CD4-positive, alpha-beta T cell treated with Interleukin-1 beta for 1 hour (primary cell): Measurements from ENCODE around the gene ZNF268.

Experiments
- DNase-seq, 2 donors: peaks; one replicate each; pipeline ENCODE4 v3.0.0-alpha.2; 2020 to 2022

Gene ZNF268

DNA sequence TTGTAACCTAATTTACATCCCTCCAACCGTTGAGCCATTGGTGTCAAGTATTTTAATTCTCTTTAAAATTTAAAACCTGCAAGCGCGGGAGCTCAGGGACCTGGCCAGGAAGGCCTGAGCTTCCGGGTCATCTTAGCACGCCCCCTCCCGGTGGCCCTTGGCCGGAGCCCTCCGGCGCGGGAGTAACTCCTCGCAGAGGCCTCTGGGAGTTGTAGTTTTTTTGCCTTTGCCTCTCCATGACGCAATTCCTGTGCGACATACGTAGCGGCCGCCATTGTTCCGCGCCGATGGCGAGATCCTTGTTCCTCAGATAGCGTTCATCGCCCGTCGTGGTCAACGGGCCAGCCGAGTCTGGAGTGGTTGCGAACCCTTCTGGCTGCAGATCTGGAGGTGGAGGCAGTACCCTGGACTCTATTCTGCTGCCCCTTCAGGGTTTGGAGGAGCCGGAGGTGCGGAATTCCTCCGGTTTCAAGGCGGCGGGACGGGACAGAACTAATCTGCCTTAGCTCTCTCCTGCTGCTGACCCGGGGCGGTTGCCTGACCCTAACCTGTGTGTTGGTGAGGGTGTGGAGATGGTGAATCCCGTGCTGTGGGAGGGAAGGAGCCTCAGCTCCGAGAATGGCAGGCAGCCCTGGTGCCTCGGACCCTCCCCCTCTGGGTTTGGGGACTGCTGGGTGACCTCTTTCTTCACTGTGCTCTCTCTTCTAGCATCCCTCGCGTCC, at the start of gene ZNF268:
ZNF268 (plus strand) TSS at position 258 of the 722 bp plus-strand sequence. CDS start 503 bp downstream, outside the sequence.
- DNase-seq: peak; percentile 91 to 93

DNA sequence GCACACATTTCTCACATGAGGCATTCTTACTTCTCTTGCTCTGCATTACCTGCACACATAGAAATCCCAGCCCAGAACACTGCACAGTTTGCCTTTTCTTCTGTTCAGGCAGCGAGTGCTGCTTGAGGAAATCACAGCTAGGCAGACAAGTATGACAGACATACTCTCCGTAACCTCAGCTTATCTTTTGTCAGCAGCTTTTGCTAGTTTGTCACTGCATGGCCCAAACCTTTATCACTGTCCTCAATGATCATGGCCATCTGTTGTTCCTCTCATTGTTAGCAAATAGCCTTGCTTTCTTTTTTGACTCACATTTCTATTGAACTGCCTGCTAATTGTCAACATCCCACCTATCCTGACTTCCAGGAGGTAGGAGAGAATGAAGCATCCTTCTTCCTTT, 45.5 kb upstream of the ZNF268 start:
- DNase-seq: no peak

DNA sequence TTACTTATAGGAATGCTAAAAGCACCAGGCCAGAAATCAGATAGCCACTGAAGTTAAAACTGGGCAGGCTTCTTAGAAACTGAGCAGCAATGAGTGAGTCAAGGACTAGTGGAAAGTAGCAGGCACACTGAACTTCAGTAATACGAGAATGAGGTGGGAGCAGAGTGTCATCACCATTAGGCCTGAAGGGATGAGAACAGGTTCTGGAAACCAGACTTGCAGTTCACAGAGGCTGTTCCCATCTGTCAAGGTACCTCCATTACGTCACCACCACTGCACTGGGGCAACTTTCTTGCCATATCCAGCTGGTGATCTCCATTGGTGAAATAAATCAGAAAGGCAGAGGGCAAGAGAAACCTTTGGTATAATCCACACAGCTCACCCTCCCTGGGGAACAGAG, 35.3 kb upstream of the ZNF268 start:
- no peak for DNase-seq

DNA sequence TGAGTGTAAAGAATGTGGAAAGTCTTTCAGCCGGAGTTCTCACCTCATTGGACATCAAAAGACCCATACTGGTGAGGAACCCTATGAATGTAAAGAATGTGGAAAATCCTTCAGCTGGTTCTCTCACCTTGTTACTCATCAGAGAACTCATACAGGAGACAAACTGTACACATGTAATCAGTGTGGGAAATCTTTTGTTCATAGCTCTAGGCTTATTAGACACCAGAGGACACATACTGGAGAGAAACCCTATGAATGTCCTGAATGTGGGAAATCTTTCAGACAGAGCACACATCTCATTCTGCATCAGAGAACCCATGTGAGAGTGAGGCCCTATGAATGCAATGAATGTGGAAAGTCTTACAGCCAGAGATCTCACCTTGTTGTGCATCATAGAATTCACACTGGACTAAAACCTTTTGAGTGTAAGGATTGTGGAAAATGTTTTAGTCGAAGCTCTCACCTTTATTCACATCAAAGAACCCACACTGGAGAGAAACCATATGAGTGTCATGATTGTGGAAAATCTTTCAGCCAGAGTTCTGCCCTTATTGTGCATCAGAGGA, 25.1 kb upstream of the ZNF268 start:
- DNase-seq: no peak

DNA sequence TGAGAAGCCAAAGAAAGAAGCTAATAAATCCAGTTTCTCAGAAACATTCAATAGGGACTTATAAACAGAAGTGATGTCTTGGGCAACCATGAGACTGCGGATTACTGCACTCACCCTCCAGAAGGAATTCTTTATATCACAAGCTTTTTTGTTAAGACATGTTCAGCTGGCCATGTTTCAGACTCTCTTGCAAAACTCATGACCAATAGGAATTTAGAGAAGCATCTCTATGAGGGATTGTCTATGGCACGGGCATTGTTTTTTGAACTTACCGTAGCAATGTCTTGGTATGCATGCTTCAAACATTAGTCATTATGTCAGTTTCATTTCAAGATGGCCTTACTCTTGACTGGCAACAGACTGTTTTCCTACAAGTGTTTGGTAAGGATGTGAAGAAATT, 15.5 kb upstream of the ZNF268 start:
- no peak for DNase-seq

DNA sequence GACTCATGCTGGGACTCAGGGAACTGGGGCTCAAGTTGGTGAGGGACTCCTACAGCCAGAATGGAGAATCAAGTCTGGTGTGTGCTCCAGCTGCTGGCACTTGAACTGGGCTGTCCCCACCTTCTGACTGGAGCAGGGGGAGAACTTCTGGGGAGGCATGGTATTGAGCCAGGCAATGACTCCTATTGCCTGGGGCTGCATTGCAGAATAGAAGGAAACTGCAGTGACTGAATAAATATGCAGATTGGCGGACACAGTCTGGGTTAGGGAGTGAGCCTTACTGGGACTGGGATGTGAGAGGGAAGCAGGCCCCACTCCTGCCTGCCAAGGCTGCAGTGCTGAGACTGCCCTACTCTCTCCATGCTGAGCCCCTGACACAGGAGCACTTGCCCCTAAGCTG, 8.8 kb upstream of the ZNF268 start:
- no peak for DNase-seq

DNA sequence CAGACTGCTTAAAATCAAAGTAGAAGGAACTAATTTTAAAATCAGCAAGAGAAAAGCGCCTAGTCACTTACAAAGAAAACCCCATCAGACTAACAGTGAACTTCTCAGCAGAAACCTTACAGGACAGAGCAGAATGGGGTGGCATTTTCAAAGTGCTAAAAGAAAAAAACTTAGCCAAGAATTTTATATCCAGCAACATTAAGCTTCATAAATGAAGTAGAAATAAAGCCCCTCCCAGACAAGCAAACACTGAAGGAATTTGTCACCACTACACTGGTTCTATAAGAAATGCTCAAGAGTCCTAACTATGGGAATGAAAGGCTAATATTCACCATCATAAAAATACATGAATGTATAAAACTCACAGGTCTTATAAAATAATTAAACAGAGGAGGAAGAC, 6.4 kb upstream of the ZNF268 start:
- DNase-seq: no peak

DNA sequence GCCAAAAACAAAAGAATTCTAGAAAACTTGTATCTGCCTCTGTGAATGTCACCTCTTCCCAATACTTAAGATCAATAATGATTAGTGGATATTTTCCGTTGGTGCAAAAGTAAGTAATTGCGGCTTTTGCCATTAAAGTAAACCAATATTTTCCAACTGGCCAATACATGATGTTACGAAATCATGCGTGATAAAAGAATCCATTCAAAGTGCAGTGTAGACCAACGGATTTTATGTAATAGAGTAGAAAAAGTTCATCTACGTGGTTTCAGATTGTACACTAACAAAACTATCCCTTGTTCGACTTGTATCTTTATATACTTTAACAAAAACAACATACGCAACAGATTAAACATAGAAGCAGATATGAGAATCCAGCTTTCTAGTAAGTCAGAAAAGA, 626 bp upstream of the ZNF268 start:
- DNase-seq: no peak

DNA sequence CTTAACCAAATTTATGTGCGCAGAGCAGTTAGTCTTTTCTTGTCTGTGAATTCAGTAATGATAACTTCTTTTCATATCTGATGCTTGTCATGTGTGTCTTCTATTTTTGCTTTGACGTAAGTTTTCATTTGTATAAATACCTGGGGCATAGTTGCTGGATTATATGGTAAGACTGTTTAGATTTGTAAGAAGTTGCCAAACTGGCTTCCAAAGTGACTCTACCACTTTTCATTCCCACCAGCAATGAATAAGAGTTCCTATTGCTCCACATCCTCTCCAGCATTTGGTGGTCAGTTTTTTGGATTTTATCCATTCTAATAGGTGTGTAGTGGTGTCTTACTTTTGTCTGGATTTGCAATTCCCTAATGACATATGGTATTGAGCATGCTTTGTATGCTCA, 8.9 kb downstream of the ZNF268 start:
- DNase-seq: no peak

DNA sequence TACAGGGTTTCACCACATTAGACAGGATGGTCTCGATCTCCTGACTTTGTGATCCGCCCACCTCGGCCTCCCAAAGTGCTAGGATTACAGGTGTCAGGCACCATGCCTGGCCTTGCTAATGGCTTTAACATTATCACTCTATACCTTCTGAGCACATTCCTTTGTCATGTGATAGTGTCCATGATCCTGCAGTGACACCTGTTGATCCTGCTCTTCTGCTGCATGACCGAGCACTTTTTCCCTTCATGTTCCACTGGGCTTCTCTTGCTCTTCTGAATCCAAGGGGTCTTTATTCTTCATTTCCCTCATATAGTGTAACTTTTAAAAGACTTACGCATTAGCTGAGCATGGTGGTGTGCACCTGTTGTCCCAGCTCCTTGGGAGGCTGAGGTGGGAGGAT, 11.6 kb downstream of the ZNF268 start:
- DNase-seq: no peak

DNA sequence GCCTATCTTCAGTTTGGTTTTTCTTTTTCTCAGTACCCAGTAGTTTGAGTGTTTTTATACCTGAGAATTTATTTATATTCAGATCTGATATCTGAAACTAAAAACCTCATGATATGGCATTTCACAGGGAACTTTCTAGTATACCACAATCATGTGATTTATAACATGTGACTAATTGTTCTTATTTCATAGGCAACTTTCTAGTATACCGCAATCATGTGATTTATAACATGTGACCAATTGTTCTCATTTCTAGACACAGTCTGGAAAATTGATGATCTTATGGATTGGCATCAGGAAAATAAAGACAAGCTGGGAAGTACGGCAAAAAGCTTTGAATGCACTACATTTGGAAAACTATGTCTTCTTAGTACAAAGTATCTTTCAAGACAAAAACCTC, 20.6 kb downstream of the ZNF268 start:
- no peak for DNase-seq

DNA sequence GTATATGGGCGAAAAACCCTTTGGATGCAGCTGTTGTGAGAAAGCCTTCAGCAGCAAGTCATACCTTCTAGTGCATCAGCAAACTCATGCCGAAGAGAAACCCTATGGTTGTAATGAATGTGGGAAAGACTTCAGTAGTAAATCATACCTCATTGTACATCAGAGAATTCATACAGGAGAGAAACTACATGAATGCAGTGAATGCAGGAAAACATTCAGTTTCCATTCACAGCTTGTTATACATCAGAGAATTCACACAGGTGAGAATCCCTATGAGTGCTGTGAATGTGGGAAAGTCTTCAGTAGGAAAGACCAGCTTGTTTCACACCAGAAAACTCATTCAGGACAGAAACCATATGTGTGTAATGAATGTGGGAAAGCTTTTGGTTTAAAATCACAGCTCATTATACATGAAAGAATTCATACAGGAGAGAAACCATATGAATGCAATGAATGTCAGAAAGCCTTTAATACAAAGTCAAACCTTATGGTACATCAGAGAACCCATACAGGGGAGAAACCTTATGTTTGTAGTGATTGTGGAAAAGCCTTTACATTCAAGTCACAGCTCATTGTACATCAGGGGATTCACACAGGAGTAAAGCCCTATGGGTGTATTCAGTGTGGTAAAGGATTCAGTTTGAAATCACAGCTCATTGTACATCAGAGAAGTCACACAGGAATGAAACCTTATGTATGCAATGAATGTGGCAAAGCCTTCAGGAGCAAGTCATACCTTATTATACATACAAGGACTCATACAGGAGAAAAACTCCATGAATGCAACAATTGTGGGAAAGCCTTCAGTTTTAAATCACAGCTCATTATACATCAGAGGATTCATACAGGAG, 21.4 kb downstream of the ZNF268 start:
- no peak for DNase-seq

DNA sequence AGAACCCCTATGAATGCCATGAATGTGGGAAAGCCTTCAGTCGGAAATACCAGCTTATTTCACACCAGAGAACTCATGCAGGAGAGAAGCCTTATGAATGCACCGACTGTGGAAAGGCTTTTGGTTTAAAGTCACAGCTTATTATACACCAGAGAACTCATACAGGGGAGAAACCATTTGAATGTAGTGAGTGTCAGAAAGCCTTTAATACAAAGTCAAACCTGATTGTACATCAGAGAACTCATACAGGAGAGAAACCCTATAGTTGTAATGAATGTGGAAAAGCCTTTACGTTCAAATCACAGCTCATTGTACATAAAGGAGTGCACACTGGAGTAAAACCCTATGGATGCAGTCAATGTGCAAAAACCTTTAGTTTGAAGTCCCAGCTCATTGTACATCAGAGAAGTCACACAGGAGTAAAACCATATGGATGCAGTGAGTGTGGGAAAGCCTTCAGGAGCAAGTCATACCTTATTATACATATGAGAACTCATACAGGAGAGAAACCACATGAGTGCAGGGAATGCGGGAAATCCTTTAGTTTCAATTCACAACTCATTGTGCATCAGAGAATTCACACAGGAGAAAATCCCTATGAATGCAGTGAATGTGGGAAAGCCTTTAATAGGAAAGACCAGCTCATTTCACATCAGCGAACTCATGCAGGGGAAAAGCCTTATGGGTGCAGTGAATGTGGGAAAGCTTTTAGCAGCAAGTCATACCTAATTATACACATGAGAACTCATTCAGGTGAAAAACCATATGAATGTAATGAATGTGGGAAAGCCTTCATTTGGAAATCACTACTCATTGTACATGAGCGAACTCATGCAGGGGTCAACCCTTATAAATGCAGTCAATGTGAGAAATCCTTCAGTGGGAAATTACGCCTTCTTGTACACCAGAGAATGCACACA, 22.3 kb downstream of the ZNF268 start:
- DNase-seq: no peak

DNA sequence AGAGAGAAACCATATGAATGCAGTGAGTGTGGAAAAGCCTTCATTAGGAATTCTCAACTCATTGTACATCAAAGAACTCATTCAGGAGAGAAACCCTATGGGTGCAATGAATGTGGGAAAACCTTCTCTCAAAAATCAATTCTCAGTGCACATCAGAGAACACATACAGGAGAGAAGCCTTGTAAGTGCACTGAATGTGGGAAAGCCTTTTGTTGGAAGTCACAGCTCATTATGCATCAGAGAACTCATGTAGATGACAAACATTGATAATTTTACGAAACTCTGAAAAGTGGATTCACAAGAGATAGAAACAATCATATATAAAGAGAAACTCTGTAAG, 22.9 kb downstream of the ZNF268 start:
- DNase-seq: no peak

DNA sequence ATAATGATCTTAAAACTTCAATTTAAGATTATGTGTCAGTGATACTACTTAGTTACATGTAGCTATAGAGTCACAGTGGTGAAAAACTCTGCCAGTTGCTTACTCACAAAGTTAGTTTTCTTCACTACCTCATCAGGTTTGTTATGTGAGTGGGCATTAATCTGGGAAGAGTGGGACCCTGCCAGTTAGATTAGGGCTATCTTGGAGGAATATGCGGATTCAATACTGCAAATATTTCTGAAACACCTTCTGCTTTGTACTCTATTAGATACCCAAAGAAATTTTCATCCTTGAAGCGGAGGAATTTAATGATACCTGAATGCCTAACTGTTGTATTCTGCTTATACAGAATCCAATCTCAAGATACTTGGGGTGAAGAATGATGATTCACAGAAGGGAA, 25.1 kb downstream of the ZNF268 start:
- no peak for DNase-seq

DNA sequence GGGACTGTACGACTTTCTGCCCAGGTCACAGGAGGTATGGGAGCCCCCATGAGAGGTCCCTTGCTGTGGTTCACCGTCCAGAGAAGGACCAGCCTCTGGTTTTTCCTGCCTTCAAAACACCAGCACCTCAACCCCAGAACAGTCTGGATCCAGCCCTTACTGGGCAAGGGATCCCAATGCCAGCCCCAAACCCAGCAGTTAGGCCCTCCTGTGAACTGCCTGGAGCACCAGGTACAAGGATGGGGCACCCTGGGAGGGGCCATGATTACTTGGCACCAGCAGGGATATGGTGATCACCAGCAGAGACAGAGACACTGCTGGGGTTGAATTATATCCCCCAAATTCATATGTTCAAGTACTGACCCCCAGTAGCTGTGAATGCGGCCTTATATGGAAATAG, 34.4 kb downstream of the ZNF268 start:
- no peak for DNase-seq

DNA sequence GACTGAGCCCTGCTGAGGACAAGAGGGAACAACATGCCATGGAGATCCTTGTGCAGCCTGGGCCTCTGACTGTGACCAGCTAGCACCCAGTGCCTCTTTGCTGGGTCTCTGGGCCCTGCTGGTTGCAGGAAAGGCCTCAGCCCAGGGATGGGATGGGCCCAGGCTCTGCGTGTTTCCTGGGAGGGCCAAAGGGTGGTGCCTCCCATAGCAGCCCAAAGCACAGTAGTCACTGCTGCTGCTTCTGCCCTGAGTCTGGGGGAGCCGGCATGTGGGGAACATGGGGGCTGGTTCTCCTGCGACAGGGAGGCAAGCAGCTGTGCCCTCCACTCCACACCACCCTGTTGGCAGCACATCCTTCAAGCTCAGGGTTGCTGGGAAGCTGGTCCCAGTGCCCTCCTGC, 35.9 kb downstream of the ZNF268 start:
- DNase-seq: no peak

DNA sequence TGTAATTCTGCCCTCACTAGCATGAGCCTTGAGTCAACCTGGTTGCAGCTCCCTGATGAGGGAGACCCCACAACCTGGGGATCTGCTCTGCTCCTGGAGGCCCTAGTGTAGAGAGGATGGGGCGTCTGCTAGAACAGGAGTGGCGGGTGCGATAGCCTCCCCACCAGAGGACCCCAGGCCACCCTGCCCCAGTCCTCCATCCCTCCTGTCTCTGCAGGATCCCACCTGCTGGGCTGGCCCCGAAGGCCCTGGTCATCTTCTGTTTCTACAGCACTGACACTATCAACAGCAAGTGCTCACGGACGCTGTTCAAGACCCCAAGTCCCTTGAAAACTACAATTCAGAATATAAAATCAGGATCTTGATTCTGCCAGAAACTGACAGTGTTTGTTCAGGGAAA, 39.2 kb downstream of the ZNF268 start:
- DNase-seq: no peak

DNA sequence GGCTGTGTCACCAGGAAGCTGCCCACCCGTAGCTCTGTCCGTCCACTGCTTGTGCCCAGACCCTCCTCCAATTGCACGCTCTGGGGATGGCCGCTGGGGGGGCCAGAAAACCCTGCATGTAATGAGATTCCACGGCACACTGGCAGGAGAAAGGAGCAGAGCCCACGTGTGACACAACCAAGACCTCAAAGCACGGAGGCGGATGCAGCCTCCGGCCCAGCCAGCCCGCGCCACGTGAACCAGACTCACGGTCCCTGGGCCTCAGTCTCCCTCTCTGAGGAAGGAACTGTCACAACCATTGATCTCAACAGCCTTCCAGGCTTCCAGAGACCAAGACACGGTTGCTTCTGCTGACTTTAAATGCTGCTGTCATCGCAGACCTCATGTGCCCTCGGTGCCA, 39.9 kb downstream of the ZNF268 start:
- no peak for DNase-seq

DNA sequence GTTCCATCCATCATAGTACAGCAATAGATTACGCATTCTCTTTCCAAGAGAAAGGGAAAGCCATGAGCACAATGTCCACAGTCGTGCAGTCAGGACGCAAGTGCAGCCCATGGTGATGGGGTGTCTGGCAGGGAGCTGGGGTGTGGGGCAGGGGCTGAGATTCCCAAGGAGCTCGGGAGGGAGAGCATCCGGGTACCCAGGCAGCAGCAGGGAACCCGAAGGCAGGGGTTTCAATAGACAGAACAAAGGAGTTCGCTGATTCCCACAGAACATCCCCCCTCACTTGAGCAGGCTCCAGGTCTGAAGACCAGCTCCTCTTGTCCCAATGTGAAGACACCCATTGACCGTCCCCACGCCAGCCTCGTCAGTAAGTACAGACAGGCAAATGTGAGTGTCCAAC, 40.9 kb downstream of the ZNF268 start:
- DNase-seq: no peak

DNA sequence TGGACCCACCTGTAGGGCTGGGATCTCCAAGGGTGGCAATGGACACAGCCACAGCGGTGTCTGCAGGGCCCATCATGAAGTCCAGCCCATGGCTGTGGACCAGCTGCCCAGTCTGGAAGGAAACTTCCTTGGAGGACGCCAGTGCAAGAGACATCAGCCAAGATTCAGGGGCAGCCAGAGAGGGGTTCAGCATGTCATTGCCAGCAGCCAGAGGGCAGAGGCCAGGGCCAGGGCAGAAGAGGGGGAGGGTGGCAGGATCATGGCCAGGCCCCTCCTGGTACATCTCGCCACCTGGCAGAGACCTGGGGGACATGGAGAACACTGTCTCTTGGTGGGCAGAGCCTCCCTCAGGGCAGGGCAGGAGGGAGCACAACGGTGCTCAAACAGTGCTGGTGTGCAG, 44.2 kb downstream of the ZNF268 start:
- no peak for DNase-seq

DNA sequence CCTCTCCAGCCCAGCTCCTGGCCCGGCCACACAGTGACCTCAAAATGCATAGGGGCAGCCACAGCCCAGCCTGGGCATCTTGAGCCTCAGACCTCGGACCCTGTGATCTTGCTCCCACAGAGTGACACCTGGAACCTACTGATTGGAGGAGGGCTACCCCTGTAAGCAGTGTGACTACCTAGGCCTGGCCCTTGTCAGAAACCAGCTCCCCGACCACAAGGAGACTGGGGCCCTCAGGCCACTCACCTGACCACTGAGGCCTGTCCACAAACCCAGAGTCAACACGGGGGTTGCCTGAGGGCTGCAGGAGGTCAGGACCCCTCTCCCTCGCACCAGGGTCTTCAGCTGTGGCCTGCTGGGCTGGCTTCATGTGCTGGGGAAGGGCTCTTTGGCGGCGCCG, 45.4 kb downstream of the ZNF268 start:
- no peak for DNase-seq

DNA sequence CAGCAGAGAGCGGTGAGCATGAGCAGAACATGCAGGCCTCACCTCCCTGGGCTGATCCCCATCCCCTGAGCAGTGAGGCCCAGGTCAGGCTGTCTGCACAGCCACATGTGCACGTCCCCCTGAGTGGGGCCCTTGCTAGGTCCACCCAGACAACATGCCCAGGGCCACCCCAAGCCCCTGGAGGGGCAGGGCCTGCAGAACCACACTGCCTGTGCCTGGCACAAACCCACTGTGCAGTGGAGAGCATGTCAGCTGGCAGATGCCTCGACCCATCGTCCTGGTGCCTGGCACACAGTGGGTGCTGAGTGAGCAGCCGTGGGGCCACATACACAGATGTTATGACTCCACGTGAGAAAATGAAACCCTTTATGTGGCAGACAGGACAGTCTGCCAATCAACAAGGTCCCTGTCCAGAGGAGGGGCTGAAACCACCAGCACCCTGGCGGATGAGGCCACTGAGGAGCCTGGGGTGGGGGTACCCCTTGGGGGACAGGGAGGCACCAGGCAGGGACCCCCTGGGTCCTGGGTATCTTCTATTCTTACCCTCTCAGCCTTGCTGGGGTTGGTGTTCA, 46.1 kb downstream of the ZNF268 start:
- DNase-seq: no peak
